ENCODE measurements around the gene HECW1.

GRCh38 chr7:43278088-43278644, 165.7 kb downstream of the HECW1 start:
- TF ChIP-seq EZH2 (IDR thresholded peaks at IDR 0.05; ENCODE audit: insufficient read depth, poor library complexity, severe bottlenecking), result no peak
- no peak for TF ChIP-seq EZH2phosphoT487 (IDR thresholded peaks at IDR 0.05; ENCODE audit: insufficient read depth, low read depth)
